OCI-LY7 (cell line): ENCODE data around the gene ZBTB20. TPM values are rescaled to one million over a fixed set of nuclear protein-coding genes. Genes with fewer than 3 reads are reported as not detected.

ENCODE experiments used
- BruUV-seq: library from RNA; stranded (reverse); fragments of 400-500 nt; replicated peaks from 2 replicates; lab custom pipeline; 2021; lab: Mats Ljungman, UMichigan
- CTCF ChIA-PET: fragments of 300-600 bp; sonication (Branson Sonifier 250); formaldehyde crosslinking; loops from one replicate; lab custom pipeline; 2022; ENCODE audit warnings: antibody characterized with exemption; ENCODE audit not compliant: unreplicated experiment; lab: Charles Lee
- POLR2A ChIA-PET: fragments of 300-600 bp; sonication (Branson Sonifier 250); formaldehyde crosslinking; loops from one replicate; lab custom pipeline; 2022; ENCODE audit warnings: antibody characterized with exemption; lab: Charles Lee
- DNase-seq: peaks from one replicate; pipeline ENCODE4 v3.0.0-alpha.2; 2015; ENCODE audit warnings: low spot score
- H2AFZ ChIP-seq: fragments of 200-600 bp; sonication (generic), shearing (Covaris generic); 2 replicates; pipeline ENCODE4 v1.6.1; 2014; ENCODE audit warnings: mild to moderate bottlenecking, antibody characterized with exemption, low read length, moderate library complexity
- H3K27ac ChIP-seq: fragments of 200-600 bp; sonication (generic); 2 replicates; pipeline ENCODE4 v1.5.1; 2014; ENCODE audit warnings: mixed run types, low read depth, mild to moderate bottlenecking, moderate library complexity, low read length, inconsistent platforms; ENCODE audit not compliant: poor library complexity, severe bottlenecking
- H3K36me3 ChIP-seq: fragments of 200-600 bp; sonication (generic); 2 replicates; pipeline ENCODE4 v1.6.1; 2014; ENCODE audit warnings: mild to moderate bottlenecking, antibody characterized with exemption, low read length, moderate library complexity, mixed read lengths; ENCODE audit not compliant: insufficient read depth
- H3K4me1 ChIP-seq: fragments of 200-600 bp; sonication (generic); 2 replicates; pipeline ENCODE4 v1.5.1; 2014; ENCODE audit warnings: mild to moderate bottlenecking, low read length; ENCODE audit not compliant: insufficient read depth, poor library complexity, severe bottlenecking
- H3K4me2 ChIP-seq: fragments of 200-600 bp; sonication (generic); 2 replicates; pipeline ENCODE4 v1.6.1; 2014; ENCODE audit warnings: mild to moderate bottlenecking, low read length
- H3K4me3 ChIP-seq: fragments of 200-600 bp; sonication (generic); 2 replicates; pipeline ENCODE4 v1.5.1; 2014; ENCODE audit warnings: mild to moderate bottlenecking, low read depth, low read length; ENCODE audit not compliant: poor library complexity, severe bottlenecking
- H3K79me2 ChIP-seq: fragments of 200-600 bp; sonication (generic); 2 replicates; pipeline ENCODE4 v1.6.1; 2016; ENCODE audit warnings: low read depth, mild to moderate bottlenecking, low read length, moderate library complexity, mixed read lengths; ENCODE audit not compliant: insufficient read depth
- H3K9me2 ChIP-seq: fragments of 200-600 bp; sonication (generic); 2 replicates; pipeline ENCODE4 v1.6.1; 2016; ENCODE audit warnings: mild to moderate bottlenecking, low read length, mixed read lengths; ENCODE audit not compliant: insufficient read depth
- H3K9me3 ChIP-seq: fragments of 200-600 bp; sonication (generic); 2 replicates; pipeline ENCODE4 v1.6.1; 2014; ENCODE audit warnings: mild to moderate bottlenecking, mixed run types, low read length, mixed read lengths
- H4K20me1 ChIP-seq: fragments of 200-600 bp; sonication (generic); 2 replicates; pipeline ENCODE4 v1.6.1; 2014; ENCODE audit warnings: mild to moderate bottlenecking, antibody characterized with exemption, low read length, moderate library complexity, mixed read lengths; ENCODE audit not compliant: insufficient read depth
- EZH2phosphoT487 ChIP-seq: fragments of 200-600 bp; sonication (generic); IDR thresholded peaks from 2 replicates; pipeline ENCODE4 v1.6.1; 2018; ENCODE audit warnings: low read depth, borderline replicate concordance, mild to moderate bottlenecking, mixed run types, antibody characterized with exemption, low read length, moderate library complexity, mixed read lengths
- intact Hi-C: fragments of 100-400 bp; cut with micrococcal nuclease; formaldehyde crosslinking; loops from one replicate; pipeline ENCODE4 v1.10.0; 2022; ENCODE audit not compliant: unreplicated experiment
- total RNA-seq, 2 experiments: library from RNA; depleted of rRNA in 1 of 2; stranded (reverse); fragments of >200 nt in 1 of 2; shearing (Covaris generic) in 1 of 2; gene quantifications; 2 replicates each; pipeline ENCODE4 v1.2.3, GENCODE V29; 2014 to 2022
- TF ChIP-seq, protein P1 (sequence below): fragments of 200-600 bp; sonication (generic); conservative IDR thresholded peaks from 2 replicates; pipeline ENCODE4 v1.5.1; 2014; ENCODE audit warnings: mild to moderate bottlenecking, antibody characterized with exemption, low read length, moderate library complexity, mixed read lengths

The ZBTB20 gene
- total RNA-seq, 2 experiments from 2014 or later = 5.5 to 11.8 TPM

DNA sequence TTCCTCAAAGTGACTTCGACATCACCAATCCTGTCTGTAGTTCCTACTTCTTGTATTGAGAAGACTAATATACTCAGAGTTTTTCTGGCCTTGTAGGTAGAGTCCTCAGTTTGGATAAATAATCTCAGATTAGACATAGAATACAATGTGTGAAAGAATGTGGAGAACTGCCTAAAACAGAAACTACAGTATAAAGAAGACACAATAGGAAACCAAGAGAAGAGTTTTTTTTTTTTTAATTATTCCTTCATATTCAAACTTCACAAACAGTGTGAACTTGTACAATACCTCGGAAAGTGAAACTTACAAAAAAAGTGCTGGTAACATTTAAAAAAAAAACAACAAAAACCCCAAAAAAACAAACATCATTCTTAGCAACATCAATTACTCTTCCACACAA is 832.8 kb downstream of the ZBTB20 start:
- DNase-seq = no peak
- intact Hi-C loops = no loop called here
- Histone ChIP-seq H3K4me1 (no peaks in the 10 kb centered on the region), H3K4me3 (no peak overlapping the region), H3K79me2 (no peaks in the 10 kb centered on the region), H4K20me1 (no peaks in the 10 kb centered on the region), H3K9me2 (no peaks in the 10 kb centered on the region), H2AFZ (no peak overlapping the region), H3K9me3 (no peaks in the 10 kb centered on the region), H3K36me3 (no peaks in the 10 kb centered on the region), H3K4me2 (no peak overlapping the region), H3K27ac (no peak overlapping the region)
- BruUV-seq = no TSS peak
- ChIA-PET POLR2A (no interaction called here), CTCF (no interaction called here)
- no peak for TF ChIP-seq EZH2phosphoT487
- TF ChIP-seq, protein P1, sequence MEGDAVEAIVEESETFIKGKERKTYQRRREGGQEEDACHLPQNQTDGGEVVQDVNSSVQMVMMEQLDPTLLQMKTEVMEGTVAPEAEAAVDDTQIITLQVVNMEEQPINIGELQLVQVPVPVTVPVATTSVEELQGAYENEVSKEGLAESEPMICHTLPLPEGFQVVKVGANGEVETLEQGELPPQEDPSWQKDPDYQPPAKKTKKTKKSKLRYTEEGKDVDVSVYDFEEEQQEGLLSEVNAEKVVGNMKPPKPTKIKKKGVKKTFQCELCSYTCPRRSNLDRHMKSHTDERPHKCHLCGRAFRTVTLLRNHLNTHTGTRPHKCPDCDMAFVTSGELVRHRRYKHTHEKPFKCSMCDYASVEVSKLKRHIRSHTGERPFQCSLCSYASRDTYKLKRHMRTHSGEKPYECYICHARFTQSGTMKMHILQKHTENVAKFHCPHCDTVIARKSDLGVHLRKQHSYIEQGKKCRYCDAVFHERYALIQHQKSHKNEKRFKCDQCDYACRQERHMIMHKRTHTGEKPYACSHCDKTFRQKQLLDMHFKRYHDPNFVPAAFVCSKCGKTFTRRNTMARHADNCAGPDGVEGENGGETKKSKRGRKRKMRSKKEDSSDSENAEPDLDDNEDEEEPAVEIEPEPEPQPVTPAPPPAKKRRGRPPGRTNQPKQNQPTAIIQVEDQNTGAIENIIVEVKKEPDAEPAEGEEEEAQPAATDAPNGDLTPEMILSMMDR = no peak

DNA sequence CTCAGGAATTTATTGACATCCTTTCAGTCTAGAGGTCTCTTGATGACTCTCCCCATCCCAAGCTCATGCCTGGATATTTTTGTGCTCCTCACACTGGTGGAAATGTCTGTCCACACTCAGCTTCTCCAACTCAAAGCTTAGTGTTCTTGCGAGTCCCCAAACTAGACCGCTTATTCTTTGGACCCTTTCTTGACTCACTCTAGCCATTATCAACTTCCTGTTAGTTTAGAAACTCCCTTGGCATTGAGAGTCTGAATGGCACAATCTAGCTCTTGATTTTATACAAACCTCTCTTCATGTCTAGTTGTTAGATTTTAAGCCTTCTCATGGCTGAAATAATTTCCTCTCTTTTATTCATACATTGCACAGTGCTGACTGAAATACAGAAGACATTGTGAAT is 833.7 kb downstream of the ZBTB20 start:
- DNase-seq = no peak
- Histone ChIP-seq H4K20me1 (no peaks in the 10 kb centered on the region), H3K79me2 (no peaks in the 10 kb centered on the region), H3K36me3 (no peaks in the 10 kb centered on the region), H3K4me1 (no peaks in the 10 kb centered on the region), H3K9me2 (no peaks in the 10 kb centered on the region), H3K4me2 (no peak overlapping the region), H3K27ac (no peak overlapping the region), H3K4me3 (no peak overlapping the region), H2AFZ (no peak overlapping the region), H3K9me3 (no peaks in the 10 kb centered on the region)
- no TSS peak for BruUV-seq
- intact Hi-C loops = no loop called here
- ChIA-PET POLR2A (interaction anchor here (0.9 to 3.0 kb wide), 2 partner anchors 11 to 17 kb away, joined by 5 to 9 read pairs; no protein-coding TSS in a partner anchor), CTCF (no interaction called here)
- TF ChIP-seq, protein P1 = no peak
- no peak for TF ChIP-seq EZH2phosphoT487

DNA sequence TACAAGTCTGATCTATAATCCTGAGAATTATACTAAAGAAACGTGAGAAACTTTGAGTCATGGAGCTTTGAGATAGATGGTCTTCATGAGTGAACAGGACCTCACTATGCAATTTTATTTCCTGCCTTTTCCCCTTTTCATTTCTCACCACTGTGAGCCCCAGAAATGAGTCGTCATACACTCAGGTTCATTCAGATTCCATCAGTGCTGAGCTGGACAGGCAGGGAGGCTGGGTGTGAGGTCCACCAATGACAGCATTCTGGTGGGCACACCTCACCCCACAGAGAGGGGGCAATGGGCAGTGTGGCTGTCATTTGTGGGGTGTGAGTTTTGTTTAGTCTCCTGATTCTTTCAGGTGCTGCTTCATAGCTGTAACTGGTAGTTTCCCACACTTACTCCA is 836.4 kb downstream of the ZBTB20 start:
- no peaks in the 10 kb centered on the region for H3K79me2 ChIP-seq
- TF ChIP-seq EZH2phosphoT487 = no peak
- TF ChIP-seq, protein P1 = no peak
- no peak overlapping the region for H3K27ac ChIP-seq
- no peak for DNase-seq
- no peaks in the 10 kb centered on the region for H3K4me1 ChIP-seq
- H3K9me2 ChIP-seq = no peaks in the 10 kb centered on the region
- no peaks in the 10 kb centered on the region for H4K20me1 ChIP-seq
- no peak overlapping the region for H2AFZ ChIP-seq
- intact Hi-C loops = no loop called here
- ChIA-PET CTCF (interaction anchor here (1.1 kb wide), 1 partner anchor 111 kb away, joined by 3 read pairs; no protein-coding TSS in a partner anchor), POLR2A (interaction anchor here (1.5 to 3.0 kb wide), 2 partner anchors 14 to 20 kb away, joined by 4 to 9 read pairs; no protein-coding TSS in a partner anchor)
- no peak overlapping the region for H3K4me2 ChIP-seq
- no peak overlapping the region for H3K4me3 ChIP-seq
- H3K9me3 ChIP-seq = no peaks in the 10 kb centered on the region
- no peaks in the 10 kb centered on the region for H3K36me3 ChIP-seq
- no TSS peak for BruUV-seq
